Limb (tissue), 2 donors: ENCODE results near the gene DNTTIP2.
"Not testable (repeated sequence)": the region's sequence is repeated elsewhere in the genome, so short reads cannot be mapped to it uniquely, and the experiment has no call there.

ENCODE experiments used
- DNase-seq, 2 donors: peaks; one replicate each; pipeline ENCODE4 v3.0.0-alpha.2; 2016; ENCODE audit errors: extremely low spot score in 2 of 2

DNTTIP2 gene

DNA sequence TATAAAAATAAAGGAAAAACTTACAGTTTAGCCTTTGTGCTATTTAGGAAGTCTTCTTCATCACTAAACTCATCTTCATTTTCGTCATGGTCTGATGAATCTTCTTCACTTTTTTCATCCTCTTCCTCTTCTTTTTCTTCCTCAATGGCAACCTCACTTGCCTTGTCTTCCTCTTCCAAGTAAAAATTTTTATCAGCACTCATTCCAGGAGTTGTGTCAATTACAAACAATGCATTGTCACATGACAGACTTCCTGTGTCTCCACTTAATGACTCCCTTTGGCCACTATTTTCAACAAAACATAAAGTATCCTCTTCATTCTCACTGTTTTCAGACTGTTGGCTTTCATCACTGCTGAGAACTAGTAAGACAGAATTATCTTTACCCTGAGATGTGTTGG, 2.8 kb downstream of the DNTTIP2 start:
- no peak for DNase-seq

DNA sequence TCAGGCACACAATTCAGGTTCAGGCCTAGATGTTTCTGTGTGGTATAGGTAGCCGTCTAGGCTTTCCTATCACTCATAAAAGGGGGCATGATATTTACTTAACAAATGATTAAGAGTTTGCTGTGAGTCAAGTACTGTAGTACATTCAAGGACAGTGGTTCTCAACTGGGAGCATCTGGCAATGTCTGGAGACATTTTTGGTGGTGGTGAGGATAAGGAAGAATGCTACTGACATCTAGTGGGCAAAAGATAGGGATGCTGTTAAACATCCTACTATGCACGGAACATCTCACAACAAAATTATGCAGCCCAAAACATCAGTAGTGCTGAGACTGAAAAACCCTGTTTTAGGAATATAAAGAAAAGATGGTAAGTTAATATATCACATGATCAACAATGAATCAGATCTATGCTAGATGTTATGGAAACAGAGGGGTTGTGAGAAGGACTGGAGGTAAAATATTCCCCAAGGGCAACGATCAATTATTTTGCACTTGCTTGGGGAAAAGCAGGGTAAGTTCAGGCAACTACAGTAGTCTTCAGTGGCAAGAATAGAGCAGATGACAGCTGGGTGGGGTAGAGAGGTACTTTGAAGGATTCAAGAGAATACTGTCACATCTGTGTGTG, 4.9 kb downstream of the DNTTIP2 start:
- no peak for DNase-seq

DNA sequence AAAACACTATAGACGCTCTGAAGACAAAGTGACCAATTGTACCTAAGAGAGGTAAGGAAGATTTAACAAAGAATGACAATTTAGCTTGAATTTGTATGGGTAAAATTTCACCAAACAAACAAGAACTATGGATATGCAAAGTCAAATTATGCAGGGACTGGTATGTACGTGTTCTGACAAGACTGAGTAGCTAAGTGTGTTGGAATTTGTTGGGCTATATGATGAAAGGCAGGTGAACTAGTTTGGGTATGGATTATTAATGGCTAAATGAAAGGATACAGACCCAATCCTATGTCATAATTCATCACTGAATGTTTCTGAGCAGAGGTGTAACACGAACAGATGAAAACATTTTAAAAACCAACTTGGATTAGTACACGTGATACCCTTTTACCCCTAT, 7.6 kb downstream of the DNTTIP2 start:
- no peak for DNase-seq

DNA sequence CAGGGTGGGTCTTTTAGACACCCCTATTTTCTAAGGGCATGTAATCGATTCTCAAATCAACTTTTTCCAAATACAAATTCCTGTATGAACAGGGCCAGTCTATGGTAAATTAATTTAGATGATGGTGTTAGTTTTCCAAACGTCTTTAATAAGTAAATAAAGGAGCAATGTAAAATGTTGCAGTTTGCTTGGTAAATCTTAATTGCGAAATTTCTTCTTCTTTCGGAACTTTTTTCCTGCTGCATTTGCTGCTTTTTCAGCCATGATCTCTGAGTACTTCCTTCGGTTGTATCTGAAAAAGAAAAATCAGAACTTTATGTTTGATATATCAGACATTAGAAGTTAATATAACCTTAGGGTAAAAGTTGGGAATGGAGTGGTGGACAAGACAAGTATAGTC, 9.4 kb downstream of the DNTTIP2 start:
- no peak for DNase-seq

DNA sequence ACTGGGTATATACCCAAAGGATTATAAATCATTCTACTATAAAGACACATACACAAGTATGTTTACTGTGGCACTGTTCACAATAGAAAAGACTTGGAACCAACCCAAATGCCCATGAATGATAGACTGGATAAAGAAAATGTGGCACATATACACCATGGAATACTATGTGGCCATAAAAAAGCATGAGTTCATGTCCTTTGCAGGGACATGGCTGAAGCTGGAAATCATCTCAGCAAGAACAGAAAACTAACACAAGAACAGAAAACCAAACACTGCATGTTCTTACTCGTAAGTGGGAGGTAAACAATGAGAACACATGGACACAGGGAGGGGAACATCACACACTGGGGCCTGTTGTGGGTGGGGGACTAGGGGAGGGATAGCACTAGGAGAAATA, 10.5 kb downstream of the DNTTIP2 start:
- not testable (repeated sequence) for DNase-seq

DNA sequence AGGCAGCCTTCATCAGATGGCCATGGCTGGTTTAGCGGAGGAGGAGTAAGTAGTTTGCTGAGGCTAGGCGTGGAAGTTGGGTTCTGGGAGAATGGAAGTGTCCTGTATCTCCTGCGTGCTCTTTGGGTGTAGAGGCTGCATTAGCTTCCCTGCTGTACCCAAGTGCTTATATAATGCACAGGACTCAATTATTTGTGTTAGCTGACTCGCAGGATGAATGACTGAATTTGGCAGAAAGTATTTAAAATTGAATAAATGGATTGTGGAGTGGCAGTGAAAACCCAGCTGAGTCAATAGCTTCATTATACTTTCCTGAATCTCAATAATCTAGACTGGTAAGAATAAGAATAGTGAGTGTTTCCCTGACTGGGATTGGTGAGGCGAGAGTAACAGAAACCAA, 13.8 kb downstream of the DNTTIP2 start:
- no peak for DNase-seq

DNA sequence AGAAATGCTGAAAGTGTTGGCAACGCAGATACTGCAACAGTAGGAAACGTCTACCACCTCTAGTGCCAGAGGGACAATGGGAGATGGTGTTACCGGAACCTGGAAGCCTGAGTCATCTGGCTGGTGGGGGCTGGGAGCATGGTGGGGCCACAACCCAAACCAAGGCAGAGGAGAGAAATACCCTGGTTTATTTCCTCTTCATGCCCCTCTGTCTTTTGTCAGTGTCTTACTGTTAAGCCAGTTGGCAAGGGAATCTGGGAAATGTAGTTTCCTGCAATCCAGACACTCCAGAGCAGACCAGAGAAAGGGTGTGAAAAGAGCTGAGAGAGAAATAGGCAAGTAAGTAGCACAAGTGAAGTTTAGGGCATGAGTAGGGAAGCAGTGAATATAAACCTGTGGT, 14.8 kb downstream of the DNTTIP2 start:
- DNase-seq: no peak

DNA sequence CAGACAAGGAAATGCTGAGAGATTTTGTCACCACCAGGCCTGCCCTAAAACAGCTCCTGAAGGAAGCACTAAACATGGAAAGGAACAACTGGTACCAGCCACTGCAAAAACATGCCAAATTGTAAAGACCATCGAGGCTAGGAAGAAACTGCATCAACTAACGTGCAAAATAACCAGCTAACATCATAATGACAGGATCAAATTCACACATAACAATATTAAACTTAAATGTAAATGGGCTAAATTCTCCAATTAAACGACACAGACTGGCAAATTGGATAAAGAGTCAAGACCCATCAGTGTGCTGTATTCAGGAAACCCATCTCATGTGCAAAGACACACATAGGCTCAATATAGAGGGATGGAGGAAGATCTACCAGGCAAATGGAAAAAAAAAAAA, 21.4 kb downstream of the DNTTIP2 start:
- not testable (repeated sequence) for DNase-seq

DNA sequence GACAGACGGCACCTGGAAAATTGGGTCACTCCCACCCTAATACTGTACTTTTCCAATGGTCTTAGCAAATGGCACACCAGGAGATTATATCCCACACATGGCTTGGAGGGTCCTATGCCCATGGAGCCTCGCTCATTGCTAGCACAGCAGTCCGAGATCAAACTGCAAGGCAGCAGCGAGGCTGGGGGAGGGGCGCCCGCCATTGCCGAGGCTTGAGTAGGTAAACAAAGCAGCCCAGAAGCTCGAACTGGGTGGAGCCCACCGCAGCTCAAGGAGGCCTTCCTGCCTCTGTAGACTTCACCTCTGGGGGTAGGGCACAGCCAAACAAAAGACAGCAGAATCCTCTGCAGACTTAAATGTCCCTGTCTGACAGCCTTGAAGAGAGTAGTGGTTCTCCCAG, 23.0 kb downstream of the DNTTIP2 start:
- DNase-seq: not testable (repeated sequence)

DNA sequence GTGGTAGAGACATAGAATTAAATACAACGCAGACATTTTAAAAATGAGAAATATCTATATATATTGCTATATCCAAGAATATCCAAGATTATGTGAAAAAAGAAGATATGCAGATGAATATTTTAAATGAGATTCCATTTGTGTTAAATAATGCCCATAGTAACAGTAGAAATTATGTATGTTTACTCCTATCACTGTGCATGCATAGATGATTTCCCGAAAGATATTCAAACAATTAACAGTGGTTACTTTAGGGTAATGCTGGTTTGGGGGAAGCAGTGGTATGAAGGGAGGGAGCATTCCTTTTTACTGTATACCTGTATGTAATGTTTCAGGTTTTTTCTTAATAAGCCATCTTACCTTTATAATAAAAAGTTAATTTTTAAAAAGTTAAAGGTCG, 25.1 kb downstream of the DNTTIP2 start:
- DNase-seq: no peak

DNA sequence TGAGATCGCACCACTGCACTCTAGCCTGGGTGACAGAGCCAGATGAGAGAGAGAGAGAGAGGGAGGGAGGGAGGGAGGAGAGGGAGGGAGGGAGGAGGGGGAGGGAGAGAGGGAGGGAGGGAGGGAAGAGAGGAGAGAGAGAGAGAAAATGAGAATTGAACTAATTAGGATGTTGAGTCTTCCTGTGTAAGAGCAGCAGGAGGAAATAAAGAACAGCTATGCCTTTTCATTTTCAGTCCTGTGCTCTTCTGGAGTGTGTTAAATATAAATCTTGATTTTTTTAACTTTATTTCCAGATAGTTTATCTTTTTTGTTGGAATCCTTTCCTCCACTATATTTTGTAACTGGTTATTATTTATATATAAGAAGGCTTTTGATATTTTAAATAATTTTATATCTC, 27.1 kb downstream of the DNTTIP2 start:
- DNase-seq: no peak

DNA sequence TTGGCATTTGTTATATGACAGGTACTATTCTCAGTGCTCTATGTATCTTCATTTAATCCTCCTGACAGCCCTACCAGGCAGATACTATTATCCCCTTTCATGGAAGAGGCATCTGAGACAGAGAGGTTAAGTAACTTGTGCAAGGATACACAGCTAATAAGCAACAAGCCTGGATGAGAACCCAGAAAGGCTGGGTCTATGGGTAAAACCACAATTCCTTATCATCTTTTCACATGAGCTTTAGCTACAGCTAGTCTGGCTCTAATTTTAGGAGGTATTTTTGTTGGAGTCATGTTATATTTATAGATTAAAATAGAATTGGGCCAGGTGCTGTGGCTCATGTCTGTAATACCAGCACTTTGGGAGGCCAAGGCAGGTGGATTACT, 27.7 kb downstream of the DNTTIP2 start:
- no peak for DNase-seq

DNA sequence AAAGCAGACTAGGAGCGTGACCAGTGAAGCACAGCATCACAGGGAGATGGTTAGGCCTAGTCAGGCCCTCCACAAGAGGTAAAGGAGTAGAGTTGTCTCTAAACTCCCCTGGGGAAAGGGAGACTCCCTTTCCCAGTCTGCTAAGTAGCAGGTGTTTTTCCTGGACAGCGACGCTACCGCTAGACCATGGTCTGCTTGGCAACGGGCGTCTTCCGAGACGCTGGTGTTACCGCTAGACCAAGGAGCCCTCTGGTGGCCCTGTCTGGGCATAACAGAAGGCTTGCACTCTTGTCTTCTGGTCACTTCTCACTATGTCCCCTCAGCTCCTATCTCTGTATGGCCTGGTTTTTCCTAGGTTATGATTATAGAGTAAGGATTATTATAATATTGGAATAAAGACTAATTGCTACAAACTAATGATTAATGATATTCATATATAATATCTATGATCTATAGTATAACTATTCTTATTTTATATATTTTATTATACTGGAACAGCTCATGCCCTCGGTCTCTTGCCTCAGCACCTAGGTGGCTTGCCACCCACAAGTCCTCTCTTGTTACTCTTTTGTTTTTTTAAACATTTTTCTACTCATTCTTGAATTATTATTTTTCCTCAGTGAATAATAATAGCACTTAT, 28.2 kb downstream of the DNTTIP2 start:
- DNase-seq: peak in 1 of 2 donors; percentile 24

DNA sequence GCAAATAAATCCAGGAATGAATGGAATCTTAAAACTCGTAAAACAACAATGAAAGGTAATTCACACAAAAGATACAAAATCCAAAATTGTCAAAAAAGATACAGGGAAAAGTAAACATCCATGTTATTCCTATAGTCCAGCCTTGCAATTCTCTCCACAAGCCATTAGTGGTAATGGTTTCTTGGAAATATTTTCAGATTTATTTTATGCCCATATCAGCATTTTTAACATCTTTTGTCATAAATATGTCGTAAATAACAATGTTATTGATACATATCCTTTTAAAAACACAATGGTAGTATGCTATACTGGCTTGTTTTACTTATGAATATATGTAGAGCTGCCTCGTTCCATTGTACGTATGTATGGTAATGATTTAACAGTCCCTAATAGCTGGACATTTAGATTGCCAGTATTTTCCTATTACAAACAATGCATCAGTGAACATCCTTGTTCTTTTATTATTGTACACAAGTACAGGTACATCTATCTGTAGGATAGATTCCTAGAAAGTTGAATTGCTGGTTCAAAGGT, 30.6 kb downstream of the DNTTIP2 start:
- no peak for DNase-seq

DNA sequence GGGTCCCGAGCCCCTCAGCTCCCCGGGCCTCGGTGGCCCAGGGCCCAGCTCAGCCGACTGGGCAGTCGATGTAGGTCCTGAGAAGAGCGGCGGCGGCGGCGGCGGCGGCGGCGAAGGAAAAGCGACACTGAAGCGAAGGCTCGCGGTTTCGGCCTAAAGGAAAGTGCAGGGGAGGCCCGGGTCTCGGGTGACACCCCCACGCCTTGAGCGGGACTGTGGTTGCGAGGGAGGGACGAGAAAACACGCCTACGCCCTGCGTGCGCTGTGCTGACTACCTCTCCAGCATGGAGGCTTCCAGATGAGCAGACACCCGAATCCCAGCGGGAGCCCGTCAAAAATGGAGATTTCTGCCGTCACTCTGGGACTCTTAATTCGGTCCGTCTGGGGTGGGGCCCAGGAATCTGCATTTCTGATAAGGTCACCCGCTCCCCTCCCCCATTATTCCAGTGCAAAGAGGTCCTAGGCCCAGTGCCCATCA, 31.2 kb downstream of the DNTTIP2 start:
- DNase-seq: peak; percentile 58 to 79

DNA sequence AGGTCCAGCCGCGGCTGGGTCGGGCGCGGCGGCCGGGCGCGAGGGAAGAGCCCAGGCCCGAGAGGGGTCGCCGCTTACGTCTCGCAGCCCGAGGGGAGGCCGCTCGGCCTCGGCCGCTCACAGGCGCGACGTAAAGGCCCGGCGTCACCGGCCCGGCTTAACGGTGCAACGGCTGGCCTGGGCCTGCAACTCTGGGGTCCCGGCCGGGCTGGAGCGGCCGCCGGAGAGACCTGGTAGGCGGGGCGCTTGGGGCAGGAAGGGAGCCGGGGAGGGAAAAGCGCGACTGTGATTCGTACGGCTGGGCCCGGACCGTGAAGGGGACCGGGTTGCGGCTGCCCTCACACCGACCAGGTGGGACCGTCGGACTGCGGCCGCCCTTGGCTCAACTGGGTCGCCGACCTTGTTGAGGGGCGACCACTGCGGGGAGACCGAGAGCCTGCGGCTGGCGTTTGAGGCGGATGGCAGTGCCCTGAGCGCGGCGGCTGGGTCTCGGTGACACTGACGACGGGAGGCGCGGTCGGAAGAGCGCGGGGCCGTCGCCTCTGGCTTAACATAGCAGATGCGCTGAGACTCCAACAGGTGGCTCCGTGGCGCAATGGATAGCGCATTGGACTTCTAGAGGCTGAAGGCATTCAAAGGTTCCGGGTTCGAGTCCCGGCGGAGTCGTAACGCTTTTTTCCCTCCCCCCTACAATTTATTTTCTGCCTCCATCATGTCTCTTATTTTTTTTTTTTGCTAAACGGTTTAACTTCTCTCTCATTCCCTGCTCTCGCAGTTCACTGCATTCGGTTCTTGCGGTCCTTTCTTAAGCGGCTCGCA, 31.8 kb downstream of the DNTTIP2 start:
- DNase-seq: peak; percentile 93

DNA sequence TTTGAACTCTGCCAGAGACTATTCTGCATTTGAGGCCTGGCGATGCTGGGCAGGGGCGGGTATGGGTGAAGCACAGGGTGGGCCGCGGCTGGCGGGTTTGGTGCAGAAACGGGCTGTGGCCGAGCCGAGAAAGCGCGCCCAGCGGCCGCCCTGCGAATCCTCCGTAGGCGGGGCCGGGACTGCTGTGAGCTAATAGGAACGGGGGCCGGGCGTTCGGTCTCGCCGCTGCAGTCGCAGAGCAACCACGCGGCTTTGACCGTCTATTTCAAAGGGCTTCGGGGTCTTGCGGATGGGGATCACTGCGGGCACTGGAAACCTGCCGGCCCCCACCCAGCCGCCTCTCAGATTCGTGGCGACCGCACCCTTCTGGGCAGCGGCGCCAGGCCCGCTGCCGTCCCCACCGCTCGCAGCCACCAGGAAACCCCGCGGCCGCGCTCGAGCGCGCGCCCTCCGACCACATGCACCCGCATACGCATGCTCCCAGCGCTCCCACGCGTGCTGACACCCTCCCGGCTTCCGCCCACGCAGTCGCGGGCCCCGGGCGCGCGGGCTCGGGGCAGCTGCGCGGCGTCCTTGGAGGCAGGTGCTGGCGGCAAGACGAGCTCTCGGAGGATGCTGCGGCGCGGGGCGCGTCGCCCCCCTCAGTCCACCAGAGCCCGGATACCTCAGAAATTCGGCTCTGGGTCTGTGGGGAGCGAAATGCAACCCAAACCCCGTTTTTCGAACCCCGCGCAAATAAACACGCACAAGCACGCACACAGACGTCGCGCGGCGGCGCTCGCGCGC, 32.6 kb downstream of the DNTTIP2 start:
- DNase-seq: peak; percentile 91 to 92

DNA sequence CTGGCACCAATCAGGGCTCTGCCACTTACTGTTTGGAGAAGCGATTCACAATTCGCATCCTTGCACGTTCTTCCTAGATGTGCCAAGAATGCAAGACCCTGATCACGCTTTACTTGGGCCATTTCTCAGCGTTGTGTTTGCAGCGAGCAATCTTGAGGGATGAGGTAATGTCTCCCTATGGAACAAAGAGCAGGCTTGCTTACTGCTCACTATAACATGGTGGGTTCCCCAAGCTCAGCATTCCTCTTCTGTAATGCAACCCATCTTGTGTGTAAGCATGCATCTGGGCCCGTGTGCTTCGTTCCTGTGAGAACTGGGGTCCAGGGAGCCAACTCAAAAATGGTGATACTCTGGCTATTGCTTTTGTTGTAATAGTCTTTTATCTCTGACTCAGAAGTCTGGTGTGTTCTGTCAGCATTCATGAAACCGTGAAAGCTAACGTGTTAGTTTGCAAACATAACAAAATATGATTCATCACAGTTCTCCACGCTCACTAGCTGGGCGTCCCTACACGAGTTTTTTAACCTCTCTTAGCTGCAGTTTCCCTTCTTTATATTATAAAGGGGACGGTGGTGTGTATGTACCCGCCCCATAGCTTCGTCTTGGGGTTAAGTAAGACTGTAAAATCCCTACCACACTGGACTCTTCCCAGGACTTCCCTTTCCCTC, 33.3 kb downstream of the DNTTIP2 start:
- DNase-seq: peak; percentile 53 to 56

DNA sequence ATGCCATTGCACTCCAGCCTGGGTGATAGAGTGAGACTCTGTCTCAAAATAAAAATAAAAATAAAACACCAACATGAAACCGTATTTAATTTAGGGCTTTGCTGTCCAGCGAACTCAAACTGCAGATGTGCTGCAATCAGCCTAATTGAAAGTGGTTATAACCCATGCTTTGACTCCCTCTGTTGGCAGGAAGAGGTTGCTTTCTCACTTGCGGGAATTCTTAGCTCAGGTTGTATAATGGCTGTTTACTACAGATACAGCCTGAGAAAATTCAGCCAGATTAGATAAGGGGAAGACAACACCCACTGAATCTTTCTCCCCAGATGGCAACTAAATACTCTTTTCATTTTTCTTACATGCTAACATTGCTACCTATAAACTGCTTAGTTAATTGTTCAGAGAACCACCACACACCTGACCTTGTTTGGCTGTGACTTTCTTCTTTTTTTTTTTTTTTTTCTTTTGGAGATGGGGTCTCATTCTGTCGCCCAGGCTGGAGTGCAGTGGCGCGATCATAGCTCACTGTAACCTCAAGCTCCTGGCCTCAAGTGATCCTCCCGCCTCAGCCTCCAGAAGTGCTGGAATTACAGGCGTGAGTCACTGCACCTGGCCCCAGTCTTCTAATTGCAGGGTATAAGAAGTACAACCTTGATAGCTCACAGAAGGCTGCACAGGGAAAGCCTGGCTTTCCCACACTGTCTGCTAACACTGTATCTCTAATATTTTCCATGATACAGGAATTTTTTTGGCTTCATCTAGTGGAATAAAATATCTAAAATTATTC, 34.6 kb downstream of the DNTTIP2 start:
- DNase-seq: peak in 1 of 2 donors; percentile 83
